Epithelial cell of esophagus (primary cell): ENCODE results near the gene MRPL19.

Source experiments
- DNase-seq: peaks from one replicate; pipeline ENCODE4 v3.0.0; 2010; ENCODE audit warnings: low read depth
- H3K4me3 ChIP-seq: 2 replicates; pipeline ENCODE4 v1.5.1; 2011; ENCODE audit warnings: mild to moderate bottlenecking, low read length, control low read depth
- TF ChIP-seq, protein P1 (sequence below): IDR thresholded peaks from 2 replicates; pipeline ENCODE4 v1.5.1; 2011; ENCODE audit warnings: low read depth, mild to moderate bottlenecking, low read length, control low read depth, inconsistent platforms; ENCODE audit not compliant: insufficient read depth; ENCODE audit errors: missing control alignments

MRPL19 gene

GRCh38 chr2:75608684-75609333 is 37.8 kb upstream of the MRPL19 start:
- TF ChIP-seq, protein P1, sequence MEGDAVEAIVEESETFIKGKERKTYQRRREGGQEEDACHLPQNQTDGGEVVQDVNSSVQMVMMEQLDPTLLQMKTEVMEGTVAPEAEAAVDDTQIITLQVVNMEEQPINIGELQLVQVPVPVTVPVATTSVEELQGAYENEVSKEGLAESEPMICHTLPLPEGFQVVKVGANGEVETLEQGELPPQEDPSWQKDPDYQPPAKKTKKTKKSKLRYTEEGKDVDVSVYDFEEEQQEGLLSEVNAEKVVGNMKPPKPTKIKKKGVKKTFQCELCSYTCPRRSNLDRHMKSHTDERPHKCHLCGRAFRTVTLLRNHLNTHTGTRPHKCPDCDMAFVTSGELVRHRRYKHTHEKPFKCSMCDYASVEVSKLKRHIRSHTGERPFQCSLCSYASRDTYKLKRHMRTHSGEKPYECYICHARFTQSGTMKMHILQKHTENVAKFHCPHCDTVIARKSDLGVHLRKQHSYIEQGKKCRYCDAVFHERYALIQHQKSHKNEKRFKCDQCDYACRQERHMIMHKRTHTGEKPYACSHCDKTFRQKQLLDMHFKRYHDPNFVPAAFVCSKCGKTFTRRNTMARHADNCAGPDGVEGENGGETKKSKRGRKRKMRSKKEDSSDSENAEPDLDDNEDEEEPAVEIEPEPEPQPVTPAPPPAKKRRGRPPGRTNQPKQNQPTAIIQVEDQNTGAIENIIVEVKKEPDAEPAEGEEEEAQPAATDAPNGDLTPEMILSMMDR = peak; percentile 99
- DNase-seq = peak; percentile 73
- H3K4me3 ChIP-seq = peak overlapping the region; percentile 32

- no peak overlapping the region for H3K4me3 ChIP-seq
- DNase-seq = no peak
- TF ChIP-seq, protein P1 = no peak
Observed at GRCh38 chr2:75609334-75609689, 37.3 kb upstream of the MRPL19 start.

GRCh38 chr2:75609937-75610508 is 36.6 kb upstream of the MRPL19 start:
- DNase-seq = no peak
- TF ChIP-seq, protein P1 = no peak
- H3K4me3 ChIP-seq = no peak overlapping the region

DNA sequence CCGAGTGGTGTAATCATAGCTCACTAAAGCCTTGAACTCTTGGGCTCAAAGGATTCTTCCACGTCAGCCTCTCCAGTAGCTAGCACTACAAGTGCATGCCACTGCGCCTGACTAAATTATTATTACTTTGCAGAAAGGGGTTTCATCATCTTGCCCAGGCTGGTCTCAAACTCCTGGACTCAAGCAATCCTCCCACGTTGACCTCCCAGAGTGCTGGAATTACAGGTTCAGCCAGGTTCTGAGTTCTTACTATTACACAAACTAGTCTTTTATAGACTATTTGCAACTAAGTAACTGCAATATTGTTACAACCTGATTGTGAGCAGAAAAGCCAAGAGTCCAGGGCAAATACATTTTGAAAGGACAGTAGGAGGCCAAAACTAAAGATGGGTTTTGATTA is 35.9 kb upstream of the MRPL19 start:
- TF ChIP-seq, protein P1 = no peak
- peak; percentile 43 for DNase-seq
- H3K4me3 ChIP-seq = no peak overlapping the region

DNA sequence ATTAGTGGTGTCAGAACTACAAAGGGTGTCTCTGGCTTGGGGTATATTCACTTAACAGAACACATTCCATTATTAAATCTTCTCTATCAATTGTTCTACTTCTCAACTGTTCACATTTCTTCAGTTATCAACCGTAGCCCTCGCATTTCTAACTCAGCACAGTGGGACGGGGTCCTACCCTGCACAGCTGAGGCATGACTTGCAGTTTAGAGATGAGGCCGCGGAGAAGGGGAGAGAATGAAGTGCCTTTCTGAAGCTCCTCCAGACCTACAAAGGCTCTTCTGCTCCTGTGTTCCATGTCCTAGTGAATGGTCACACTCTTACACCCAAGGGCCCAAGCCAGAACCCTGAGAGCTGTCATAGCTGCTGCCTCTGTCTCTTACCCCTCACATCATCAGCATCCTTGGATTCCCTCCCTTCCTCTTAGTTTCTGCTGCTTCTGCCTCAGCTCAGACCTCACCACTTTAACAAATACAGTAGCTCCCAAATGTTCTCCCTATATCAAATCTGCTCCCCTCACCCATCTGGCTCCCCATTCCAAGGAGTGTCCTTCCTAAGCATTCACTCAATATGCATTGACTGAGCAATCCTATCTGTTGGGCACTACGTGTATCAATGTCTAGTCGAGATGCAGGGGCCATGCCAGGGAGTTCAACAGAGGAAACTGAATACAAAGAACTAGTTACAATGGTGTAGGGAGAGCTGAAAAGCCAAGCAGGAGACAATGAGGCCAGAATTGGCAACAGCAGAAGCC is 34.3 kb upstream of the MRPL19 start:
- TF ChIP-seq, protein P1 = no peak
- no peak overlapping the region for H3K4me3 ChIP-seq
- no peak for DNase-seq

- DNase-seq = no peak
- TF ChIP-seq, protein P1 = no peak
- no peak overlapping the region for H3K4me3 ChIP-seq
Observed at GRCh38 chr2:75612862-75613243, 33.7 kb upstream of the MRPL19 start.

GRCh38 chr2:75614162-75614651 is 32.4 kb upstream of the MRPL19 start:
- DNase-seq = peak; percentile 93
- TF ChIP-seq, protein P1 = peak; percentile 37

More at GRCh38 chr2:75614162-75614651, 32.4 kb upstream of the MRPL19 start:
- H3K4me3 ChIP-seq = no peak overlapping the region
